Measurements from ENCODE around the gene CDH4. TPM values are rescaled to one million over a fixed set of nuclear protein-coding genes. Genes with fewer than 3 reads are reported as not detected.

The CDH4 gene
- total and polyA plus RNA-seq, 2 donors from 2014 or later = 1.1 TPM; not detected in 1

DNA sequence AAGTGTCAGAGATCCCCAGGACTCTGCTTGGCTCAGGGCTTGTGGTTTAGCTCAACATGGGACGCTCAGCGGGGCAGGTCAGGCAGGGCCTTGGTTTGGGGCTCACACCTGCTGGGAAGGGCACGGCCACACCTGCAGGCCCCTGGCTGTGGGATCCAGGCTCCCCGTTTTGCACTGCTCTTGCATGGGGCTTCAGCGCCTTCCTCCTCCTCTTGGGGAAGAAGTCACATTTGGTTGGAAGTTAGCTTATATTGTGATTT is 378.3 kb downstream of the CDH4 start:
- no peak overlapping the region for H3K27ac ChIP-seq (ENCODE audit: low read depth in 2 of 2, low read length in 2 of 2)
- H3K36me3 ChIP-seq (ENCODE audit: control insufficient read depth in 2 of 3, insufficient read depth in 3 of 3, low read length in 3 of 3) = no peaks in the 10 kb centered on the region
- H3K9ac ChIP-seq (ENCODE audit: low read length in 3 of 3) = no peak overlapping the region
- H3K9me3 ChIP-seq (ENCODE audit: control insufficient read depth in 2 of 3, insufficient read depth in 1 of 3, low read length in 3 of 3) = no peaks in the 10 kb centered on the region
- FAIRE-seq = no peak
- H3K27me3 ChIP-seq (ENCODE audit: control insufficient read depth, insufficient read depth, low read length) = no peaks in the 10 kb centered on the region
- H3K4me1 ChIP-seq (ENCODE audit: control insufficient read depth in 2 of 3, insufficient read depth in 2 of 3, low read depth in 1 of 3, low read length in 3 of 3) = no peaks in the 10 kb centered on the region
- TF ChIP-seq, protein P1, sequence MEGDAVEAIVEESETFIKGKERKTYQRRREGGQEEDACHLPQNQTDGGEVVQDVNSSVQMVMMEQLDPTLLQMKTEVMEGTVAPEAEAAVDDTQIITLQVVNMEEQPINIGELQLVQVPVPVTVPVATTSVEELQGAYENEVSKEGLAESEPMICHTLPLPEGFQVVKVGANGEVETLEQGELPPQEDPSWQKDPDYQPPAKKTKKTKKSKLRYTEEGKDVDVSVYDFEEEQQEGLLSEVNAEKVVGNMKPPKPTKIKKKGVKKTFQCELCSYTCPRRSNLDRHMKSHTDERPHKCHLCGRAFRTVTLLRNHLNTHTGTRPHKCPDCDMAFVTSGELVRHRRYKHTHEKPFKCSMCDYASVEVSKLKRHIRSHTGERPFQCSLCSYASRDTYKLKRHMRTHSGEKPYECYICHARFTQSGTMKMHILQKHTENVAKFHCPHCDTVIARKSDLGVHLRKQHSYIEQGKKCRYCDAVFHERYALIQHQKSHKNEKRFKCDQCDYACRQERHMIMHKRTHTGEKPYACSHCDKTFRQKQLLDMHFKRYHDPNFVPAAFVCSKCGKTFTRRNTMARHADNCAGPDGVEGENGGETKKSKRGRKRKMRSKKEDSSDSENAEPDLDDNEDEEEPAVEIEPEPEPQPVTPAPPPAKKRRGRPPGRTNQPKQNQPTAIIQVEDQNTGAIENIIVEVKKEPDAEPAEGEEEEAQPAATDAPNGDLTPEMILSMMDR (IDR thresholded peaks at IDR 0.05; ENCODE audit: borderline replicate concordance, extremely low read depth, insufficient read depth) = no peak
- no peak for DNase-seq
- H3K4me3 ChIP-seq (ENCODE audit: low read length in 3 of 3) = no peak overlapping the region
- intact Hi-C loops (cut with DNase I) = no loop called here

DNA sequence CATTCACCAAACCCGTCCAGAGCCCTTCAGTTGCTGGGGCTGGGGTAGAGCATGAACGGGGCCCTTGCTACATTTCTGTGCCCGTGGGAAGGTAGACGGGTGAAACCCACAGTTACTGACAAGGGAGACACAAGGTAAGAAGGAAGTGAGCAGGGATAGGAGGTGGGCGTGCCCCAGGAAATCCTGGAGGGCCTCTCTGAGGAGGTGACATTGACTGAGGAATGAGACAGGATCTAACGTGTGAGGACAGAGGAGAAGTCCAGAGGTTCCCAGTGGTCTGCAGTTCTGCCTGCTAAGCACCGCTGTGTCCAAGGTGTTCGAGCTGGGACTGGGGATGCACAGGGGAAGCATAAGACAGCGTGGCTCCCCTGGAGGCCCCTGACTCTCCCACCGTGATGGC is 378.8 kb downstream of the CDH4 start:
- Histone ChIP-seq H3K27ac (ENCODE audit: low read depth in 2 of 2, low read length in 2 of 2) (no peak overlapping the region), H3K27me3 (ENCODE audit: control insufficient read depth, insufficient read depth, low read length) (no peaks in the 10 kb centered on the region), H3K4me1 (ENCODE audit: control insufficient read depth in 2 of 3, insufficient read depth in 2 of 3, low read depth in 1 of 3, low read length in 3 of 3) (no peaks in the 10 kb centered on the region), H3K4me3 (ENCODE audit: low read length in 3 of 3) (no peak overlapping the region), H3K9ac (ENCODE audit: low read length in 3 of 3) (no peak overlapping the region), H3K9me3 (ENCODE audit: control insufficient read depth in 2 of 3, insufficient read depth in 1 of 3, low read length in 3 of 3) (no peaks in the 10 kb centered on the region), H3K36me3 (ENCODE audit: control insufficient read depth in 2 of 3, insufficient read depth in 3 of 3, low read length in 3 of 3) (no peaks in the 10 kb centered on the region)
- TF ChIP-seq, protein P1 (IDR thresholded peaks at IDR 0.05; ENCODE audit: borderline replicate concordance, extremely low read depth, insufficient read depth) = no peak
- no peak for FAIRE-seq
- intact Hi-C loops (cut with DNase I) = no loop called here
- DNase-seq = no peak

DNA sequence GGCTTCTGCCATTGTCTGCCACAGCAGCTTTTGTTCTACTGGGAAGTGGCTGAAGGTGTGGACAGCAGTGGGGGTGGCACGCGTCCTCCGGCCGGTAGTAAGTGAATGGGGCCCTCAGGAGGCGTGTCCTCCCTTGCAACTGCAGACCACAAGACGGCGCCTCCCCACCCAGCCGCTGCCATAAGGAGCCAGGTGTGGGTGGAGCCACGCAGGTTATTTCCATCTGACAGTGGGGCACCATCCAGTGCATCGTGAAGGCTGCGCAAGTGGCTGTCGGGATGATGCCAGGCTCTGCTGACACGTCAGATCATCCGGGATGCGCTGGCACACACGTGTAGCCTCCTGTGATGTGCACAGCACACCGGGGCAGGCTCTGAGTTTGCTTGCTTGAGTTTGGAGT is 379.7 kb downstream of the CDH4 start:
- DNase-seq = no peak
- no peak overlapping the region for H3K9ac ChIP-seq (ENCODE audit: low read length in 3 of 3)
- H3K4me1 ChIP-seq (ENCODE audit: control insufficient read depth in 2 of 3, insufficient read depth in 2 of 3, low read depth in 1 of 3, low read length in 3 of 3) = no peaks in the 10 kb centered on the region
- intact Hi-C loops (cut with DNase I) = no loop called here
- H3K27ac ChIP-seq (ENCODE audit: low read depth in 2 of 2, low read length in 2 of 2) = no peak overlapping the region
- no peaks in the 10 kb centered on the region for H3K9me3 ChIP-seq (ENCODE audit: control insufficient read depth in 2 of 3, insufficient read depth in 1 of 3, low read length in 3 of 3)
- no peaks in the 10 kb centered on the region for H3K27me3 ChIP-seq (ENCODE audit: control insufficient read depth, insufficient read depth, low read length)
- no peaks in the 10 kb centered on the region for H3K36me3 ChIP-seq (ENCODE audit: control insufficient read depth in 2 of 3, insufficient read depth in 3 of 3, low read length in 3 of 3)
- TF ChIP-seq, protein P1 (IDR thresholded peaks at IDR 0.05; ENCODE audit: borderline replicate concordance, extremely low read depth, insufficient read depth) = no peak
- no peak for FAIRE-seq
- H3K4me3 ChIP-seq (ENCODE audit: low read length in 3 of 3) = no peak overlapping the region

DNA sequence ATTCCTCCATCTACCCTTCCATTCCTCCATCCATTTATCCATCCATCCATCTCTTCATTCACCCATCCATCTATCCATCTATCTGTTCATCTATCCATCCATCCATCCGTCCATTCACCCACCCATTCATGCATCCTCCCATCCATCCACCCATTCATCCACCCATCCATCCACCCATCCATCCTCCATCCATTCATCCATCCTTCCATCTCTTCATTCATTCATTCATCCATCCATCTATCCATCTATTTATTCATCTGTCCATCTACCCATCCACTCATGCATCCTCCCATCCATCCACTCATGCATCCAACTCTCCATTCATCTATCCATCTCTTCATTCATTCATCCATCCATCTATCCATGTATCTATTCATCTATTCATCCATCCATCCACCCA is 380.9 kb downstream of the CDH4 start:
- TF ChIP-seq, protein P1 (IDR thresholded peaks at IDR 0.05; ENCODE audit: borderline replicate concordance, extremely low read depth, insufficient read depth) = no peak
- intact Hi-C loops (cut with DNase I) = no loop called here
- FAIRE-seq (no peak), DNase-seq (no peak)
- Histone ChIP-seq H3K9ac (ENCODE audit: low read length in 3 of 3) (no peak overlapping the region), H3K27me3 (ENCODE audit: control insufficient read depth, insufficient read depth, low read length) (no peaks in the 10 kb centered on the region), H3K27ac (ENCODE audit: low read depth in 2 of 2, low read length in 2 of 2) (no peak overlapping the region), H3K36me3 (ENCODE audit: control insufficient read depth in 2 of 3, insufficient read depth in 3 of 3, low read length in 3 of 3) (no peaks in the 10 kb centered on the region), H3K4me1 (ENCODE audit: control insufficient read depth in 2 of 3, insufficient read depth in 2 of 3, low read depth in 1 of 3, low read length in 3 of 3) (no peaks in the 10 kb centered on the region), H3K9me3 (ENCODE audit: control insufficient read depth in 2 of 3, insufficient read depth in 1 of 3, low read length in 3 of 3) (no peaks in the 10 kb centered on the region), H3K4me3 (ENCODE audit: low read length in 3 of 3) (no peak overlapping the region)

Data from kidney (tissue), 14 donors.